Spleen (tissue), 11 donors: ENCODE results near the gene HOXD13. TPM values are rescaled to one million over a fixed set of nuclear protein-coding genes. Genes with fewer than 3 reads are reported as not detected.

ENCODE experiments used
- DNase-seq: peaks from one replicate; pipeline ENCODE4 v3.0.0-alpha.2; 2020
- H3K27ac ChIP-seq, 8 donors: fragments of 200-600 bp; sonication (generic) in 7 of 8; 1 replicate in 4 of 8; 2 replicates in 4 of 8; pipeline versions ENCODE4 v1.5.0 to v1.8.0; 2016 to 2021; ENCODE audit warnings: inconsistent platforms in 4 of 8, mild to moderate bottlenecking in 4 of 8, moderate library complexity in 1 of 8
- H3K27me3 ChIP-seq, 7 donors: fragments of 200-600 bp; sonication (generic) in 6 of 7; replicated peaks in 1 of 7; 1 replicate in 4 of 7; 2 replicates in 3 of 7; pipeline versions ENCODE4 v1.5.0 to v1.8.0; 2016 to 2021; ENCODE audit warnings: inconsistent platforms in 3 of 7, mild to moderate bottlenecking in 1 of 7
- H3K36me3 ChIP-seq, 6 donors: fragments of 200-600 bp; sonication (generic) in 5 of 6; 1 replicate in 4 of 6; 2 replicates in 2 of 6; pipeline versions ENCODE4 v1.5.0 to v1.8.0; 2016 to 2021; ENCODE audit warnings: inconsistent platforms in 2 of 6
- H3K4me1 ChIP-seq, 6 donors: fragments of 200-600 bp; sonication (generic) in 5 of 6; 1 replicate in 3 of 6; 2 replicates in 3 of 6; pipeline versions ENCODE4 v1.5.0 to v1.8.0; 2016 to 2021; ENCODE audit warnings: inconsistent platforms in 3 of 6
- H3K4me3 ChIP-seq, 8 donors: fragments of 200-600 bp; sonication (generic) in 7 of 8; 1 replicate in 4 of 8; 2 replicates in 4 of 8; pipeline versions ENCODE4 v1.5.0 to v1.8.0; 2016 to 2021; ENCODE audit warnings: inconsistent platforms in 4 of 8, mild to moderate bottlenecking in 4 of 8, moderate library complexity in 2 of 8
- H3K9me3 ChIP-seq, 8 donors: fragments of 200-600 bp; sonication (generic) in 7 of 8; 1 replicate in 4 of 8; 2 replicates in 4 of 8; pipeline versions ENCODE4 v1.5.0 to v1.8.0; 2016 to 2021; ENCODE audit warnings: inconsistent platforms in 4 of 8
- CTCF ChIP-seq, 11 experiments: fragments of 200-600 bp in 7 of 11; fragments of 450-650 bp in 4 of 11; sonication (generic) in 4 of 11; IDR thresholded peaks in 8 of 11; conservative IDR thresholded peaks in 3 of 11; 1 replicate in 7 of 11; 2 replicates in 4 of 11; pipeline versions ENCODE4 v1.4.0 to v1.8.0; 2016 to 2021; ENCODE audit warnings: antibody characterized with exemption in 11 of 11, inconsistent platforms in 4 of 11, mild to moderate bottlenecking in 1 of 11
- POLR2A ChIP-seq, 3 donors: fragments of 450-650 bp; IDR thresholded peaks; one replicate each; pipeline ENCODE4 v1.5.1; 2017; ENCODE audit warnings: antibody characterized with exemption in 3 of 3, mild to moderate bottlenecking in 1 of 3
- POLR2AphosphoS5 ChIP-seq, 3 donors: sonication (generic); formaldehyde crosslinking; IDR thresholded peaks; one replicate each; pipeline ENCODE4 v1.5.1; 2017; ENCODE audit warnings: antibody characterized with exemption in 3 of 3
- WGBS, 5 donors: extraction: QIAGEN DNeasy Blood & Tissue Kit in 3 of 5; methylation state at CpG; one replicate each; pipeline versions ENCODE4 v1.1.5 to v1.1.7; 2013 to 2018; 5-methylcytosine and 5-hydroxymethylcytosine counted together
- intact Hi-C: fragments of 100-400 bp; cut with DNase I; formaldehyde crosslinking; loops from one replicate; pipeline ENCODE4 v1.15.0; 2023; ENCODE audit warnings: low total_unique reads
- polyA plus RNA-seq, 3 donors: library from polyadenylated mRNA; stranded (reverse); fragments of 200-250 nt; gene quantifications; one replicate each; pipeline ENCODE4 v1.2.1, GENCODE V29; 2013
- total RNA-seq, 7 donors: library from RNA; depleted of rRNA in 3 of 7; stranded (reverse); fragments of >200 nt in 3 of 7; fragmentation: NEBNext Ultra II Directional in 4 of 7; extraction: Animal tissue kit (Norgen Biotek cat#: 25700) in 4 of 7; gene quantifications; one replicate each; pipeline versions ENCODE4 v1.1.0 to v1.2.1, GENCODE V29; 2016 to 2021
- donor health status: healthy with polysubstance abuse.
- donor health status: DM: no; HTN: no; CAD: no; lungs with moderate emphysema.
- donor health status: DM: no; HTN: no; CAD: no.
- donor health status: Bipolar disorder and iron deficiency.
- donor health status: healthy.
- donor health status: DM: no; HTN: no; CAD: no.
- donor health status: DM: yes; HTN: yes; CAD: no.

The HOXD13 gene
- total and polyA plus RNA-seq, 10 donors = not detected

- intact Hi-C loops = no loop called here
- WGBS, 5 donors = 8 to 11% (median 8%) methylated on average over 12 of the region's 12 CpGs
- TF ChIP-seq POLR2A (IDR thresholded peaks at IDR 0.05) (no peak), POLR2AphosphoS5 (IDR thresholded peaks at IDR 0.05) (no peak), CTCF (IDR thresholded peaks at IDR 0.05 in 8 of 11, conservative IDR thresholded peaks at IDR 0.05 in 3 of 11) (no peak)
- Histone ChIP-seq H3K9me3 (no peaks in the 10 kb centered on the region), H3K4me3 (no peak overlapping the region), H3K36me3 (no peaks in the 10 kb centered on the region), H3K27me3 (peaks cover 26 to 100% (median 100%) of the 10 kb centered on the region in 7 donors), H3K4me1 (peaks cover 10 to 55% (median 44%) of the 10 kb centered on the region in 6 donors), H3K27ac (no peak overlapping the region)
- DNase-seq = no peak
Measured at GRCh38 chr2:176094349-176094748, 1.8 kb downstream of the HOXD13 start.

GRCh38 chr2:176095421-176095820 lies 2.9 kb downstream of the HOXD13 start:
- H3K36me3 ChIP-seq = no peaks in the 10 kb centered on the region
- H3K27me3 ChIP-seq = peaks cover 31 to 100% (median 100%) of the 10 kb centered on the region in 7 donors
- H3K4me3 ChIP-seq = no peak overlapping the region
- no peak for DNase-seq
- WGBS, 5 donors = 12 to 20% (median 17%) methylated on average over 5 of the region's 5 CpGs
- H3K9me3 ChIP-seq = peaks cover 0 to 5% (median 0%) of the 10 kb centered on the region in 8 donors
- H3K27ac ChIP-seq = no peak overlapping the region
- TF ChIP-seq CTCF (IDR thresholded peaks at IDR 0.05 in 8 of 11, conservative IDR thresholded peaks at IDR 0.05 in 3 of 11) (no peak), POLR2A (IDR thresholded peaks at IDR 0.05) (no peak), POLR2AphosphoS5 (IDR thresholded peaks at IDR 0.05) (no peak)
- H3K4me1 ChIP-seq = peaks cover 10 to 66% (median 51%) of the 10 kb centered on the region in 6 donors
- intact Hi-C loops = loop anchor here (5.0 kb wide), 1 partner anchor 843 kb away; no protein-coding TSS in a partner anchor

- Histone ChIP-seq H3K27ac (no peak overlapping the region), H3K36me3 (no peaks in the 10 kb centered on the region), H3K27me3 (peaks cover 31 to 100% (median 100%) of the 10 kb centered on the region in 7 donors), H3K9me3 (peaks cover 0 to 5% (median 0%) of the 10 kb centered on the region in 8 donors), H3K4me3 (peak overlapping the region; percentile 11 to 67 (median 38)), H3K4me1 (peaks cover 10 to 68% (median 52%) of the 10 kb centered on the region in 6 donors)
- DNase-seq = no peak
- TF ChIP-seq POLR2AphosphoS5 (IDR thresholded peaks at IDR 0.05) (peak in 1 of 3 donors; percentile 37), CTCF (IDR thresholded peaks at IDR 0.05 in 8 of 11, conservative IDR thresholded peaks at IDR 0.05 in 3 of 11) (no peak), POLR2A (IDR thresholded peaks at IDR 0.05) (no peak)
- intact Hi-C loops = loop anchor here (5.0 kb wide), 1 partner anchor 844 kb away; no protein-coding TSS in a partner anchor
- WGBS, 5 donors = 5 to 10% (median 7%) methylated on average over 16 of the region's 16 CpGs
Measured at GRCh38 chr2:176096243-176096985, 3.9 kb downstream of the HOXD13 start.
